NCI-H345 treated with DMSO at 0.1 percent for 48 hours (cell line): ENCODE measurements around the gene GDF11.

Source experiments
- DNase-seq: peaks from one replicate; lab custom pipeline; 2025; ENCODE audit not compliant: unreplicated experiment; lab: John Stamatoyannopoulos, UW

GDF11 gene

DNA sequence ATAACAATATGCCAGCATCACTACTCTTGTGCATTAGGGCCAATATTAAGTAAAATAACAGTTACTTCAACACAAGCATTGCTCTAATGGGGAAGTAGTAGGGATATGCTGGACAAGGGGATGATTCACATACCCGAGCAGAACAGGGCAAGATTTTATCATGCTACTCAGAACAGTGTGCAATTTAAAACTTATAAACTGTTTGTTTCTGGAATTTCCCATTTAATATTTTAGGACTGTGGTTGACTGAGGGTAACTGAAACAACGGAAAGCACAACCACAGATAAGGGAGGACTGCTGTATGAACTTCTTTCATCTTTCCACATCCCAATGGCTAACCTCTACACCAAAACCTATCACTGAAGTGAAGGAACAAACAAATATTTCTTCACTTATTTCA, 37.8 kb downstream of the GDF11 start:
- DNase-seq: no peak

DNA sequence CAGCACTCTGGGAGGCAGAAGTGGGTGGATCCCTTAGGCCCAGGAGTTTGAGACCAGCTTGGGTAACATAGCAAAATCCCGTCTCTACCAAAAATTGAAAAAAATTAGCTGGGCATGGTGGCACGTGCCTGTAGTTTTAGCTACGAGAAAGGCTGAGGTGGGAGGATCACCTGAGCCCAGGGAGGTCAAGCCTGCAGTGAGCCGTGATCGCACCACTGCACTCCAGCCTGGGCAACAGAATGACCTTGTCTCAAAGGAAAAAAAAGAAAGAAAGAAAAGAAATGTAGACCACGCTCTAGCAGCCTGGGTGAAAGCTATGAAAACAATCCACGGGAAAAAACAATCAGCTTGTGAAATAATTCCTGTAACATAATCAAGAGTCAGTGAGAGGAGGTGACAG, 45.6 kb downstream of the GDF11 start:
- DNase-seq: no peak

DNA sequence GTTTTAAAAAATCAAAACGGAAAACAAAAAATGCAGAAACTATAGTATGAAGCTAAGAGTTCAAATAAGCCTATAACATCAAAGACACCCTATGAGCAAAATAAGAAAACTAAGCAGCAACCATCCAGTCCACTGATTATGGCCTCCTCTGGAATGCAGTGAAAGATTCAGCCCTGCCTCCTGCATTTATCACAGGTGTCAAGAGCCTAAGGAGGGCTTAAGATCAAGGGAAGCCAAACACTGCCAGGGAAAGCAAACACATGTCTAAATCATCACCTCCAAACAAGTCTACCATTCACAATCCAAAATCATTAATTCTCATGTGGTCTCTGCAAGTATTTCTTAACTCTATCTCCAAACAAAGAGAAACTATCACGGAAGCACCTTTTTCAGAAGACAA, 46.2 kb downstream of the GDF11 start:
- no peak for DNase-seq

DNA sequence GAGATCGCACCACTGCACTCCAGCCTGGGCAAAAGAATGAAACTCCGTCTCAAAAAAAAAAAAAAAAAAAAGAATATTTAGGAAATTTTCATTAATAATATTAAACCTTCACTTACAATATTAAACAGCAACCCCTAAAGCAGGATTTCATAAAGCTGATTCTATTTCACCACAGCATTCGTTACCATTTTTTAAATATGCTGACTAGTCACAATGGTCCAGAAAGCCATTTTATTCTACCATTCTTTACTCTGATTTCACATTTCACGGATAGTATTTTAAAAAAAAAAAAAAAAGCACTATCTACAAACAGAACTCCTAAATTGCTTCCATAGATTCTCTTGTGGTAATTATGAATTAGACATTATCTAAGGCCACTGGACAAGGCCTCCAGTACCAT, 47.0 kb downstream of the GDF11 start:
- no peak for DNase-seq

DNA sequence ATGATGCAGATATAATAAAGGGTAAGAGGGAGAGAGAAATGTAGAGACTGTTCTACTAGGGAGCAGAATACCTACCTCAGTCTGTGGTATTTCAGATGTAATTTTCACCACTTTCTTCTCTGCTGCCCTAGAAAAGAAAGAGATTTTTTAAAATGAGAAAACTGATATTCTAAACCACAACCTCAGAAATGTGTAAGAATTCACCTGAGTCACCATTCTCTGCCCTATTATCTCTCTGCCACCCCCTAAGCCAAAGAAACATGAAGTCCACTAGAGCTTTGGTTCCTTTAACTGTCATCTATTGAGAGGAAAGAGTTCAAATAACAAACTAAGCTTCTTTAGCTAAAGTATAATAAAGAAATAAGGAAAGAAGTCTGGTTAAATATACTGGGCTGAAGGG, 53.0 kb downstream of the GDF11 start:
- DNase-seq: no peak

DNA sequence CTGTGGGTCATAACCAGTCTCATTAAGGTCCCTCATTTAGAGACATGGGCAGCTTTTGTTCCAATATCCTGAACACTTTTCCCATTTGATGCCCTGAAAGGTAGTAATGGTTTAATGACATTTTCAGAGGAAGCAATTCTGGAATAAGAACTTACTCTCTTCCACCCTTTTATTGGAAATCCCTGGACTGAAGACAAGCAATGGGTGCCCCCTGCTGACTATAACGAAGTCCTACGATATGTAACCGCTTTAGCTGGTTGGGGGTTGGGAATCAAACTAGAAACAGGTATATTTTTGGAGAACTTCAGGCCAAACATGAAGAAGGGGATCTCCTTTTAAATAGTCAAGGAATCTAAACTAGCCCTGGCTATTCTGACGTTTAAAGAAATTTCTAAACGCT, 54.1 kb downstream of the GDF11 start:
- no peak for DNase-seq

DNA sequence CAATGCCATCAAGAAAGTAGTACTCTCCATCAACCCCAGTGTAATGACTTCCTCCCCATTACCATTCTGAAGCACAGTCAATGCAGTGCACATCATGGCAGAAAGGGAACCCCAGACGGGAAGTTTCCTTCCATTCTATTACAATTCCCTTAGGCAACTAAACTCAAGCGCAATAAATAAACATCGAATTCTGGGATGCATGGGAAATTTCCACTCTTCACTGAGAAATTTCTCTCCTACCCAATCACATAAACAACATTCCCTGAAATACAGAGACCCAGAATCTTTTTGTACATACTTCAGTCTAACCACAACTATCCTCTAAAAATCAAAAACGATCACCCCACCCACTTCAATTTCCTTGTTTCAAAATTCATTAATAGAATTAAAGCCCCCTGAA, 54.6 kb downstream of the GDF11 start:
- no peak for DNase-seq
